Activated CD8-positive, alpha-beta memory T cell treated with anti-CD3 and anti-CD28 coated beads, Interleukin-2, amount 50 U/mL, for 1 hour (primary cell): ENCODE results near the gene CLASP1.
"Not testable (repeated sequence)": the region's sequence is repeated elsewhere in the genome, so short reads cannot be mapped to it uniquely, and the experiment has no call there.

Experiments used
- DNase-seq: peaks from one replicate; pipeline ENCODE4 v3.0.0-alpha.2; 2020; ENCODE audit errors: extremely low read depth

The CLASP1 gene

GRCh38 chr2:121475811-121476571 lies 173.3 kb downstream of the CLASP1 start:
- no peak for DNase-seq

- DNase-seq, result no peak
Observed at GRCh38 chr2:121473512-121473911, 175.8 kb downstream of the CLASP1 start.

- no peak for DNase-seq
Observed at GRCh38 chr2:121472470-121472993, 176.7 kb downstream of the CLASP1 start.

GRCh38 chr2:121471532-121472469 lies 177.5 kb downstream of the CLASP1 start:
- no peak for DNase-seq

- no peak for DNase-seq
Observed at GRCh38 chr2:121470917-121471316, 178.3 kb downstream of the CLASP1 start.

- no peak for DNase-seq
Observed at GRCh38 chr2:121469356-121469755, 179.9 kb downstream of the CLASP1 start.

- DNase-seq, result no peak
Observed at GRCh38 chr2:121468936-121469335, 180.3 kb downstream of the CLASP1 start.

- DNase-seq, result no peak
Observed at GRCh38 chr2:121459291-121459690, 190.0 kb downstream of the CLASP1 start.

- DNase-seq, result no peak
Observed at GRCh38 chr2:121456325-121456724, 192.9 kb downstream of the CLASP1 start.

GRCh38 chr2:121455446-121455845 lies 193.8 kb downstream of the CLASP1 start:
- no peak for DNase-seq

- DNase-seq, result no peak
Observed at GRCh38 chr2:121454549-121455090, 194.6 kb downstream of the CLASP1 start.

- no peak for DNase-seq
Observed at GRCh38 chr2:121451398-121451797, 197.9 kb downstream of the CLASP1 start.

GRCh38 chr2:121450301-121450700 lies 199.0 kb downstream of the CLASP1 start:
- DNase-seq, result no peak

GRCh38 chr2:121446647-121447241 lies 202.5 kb downstream of the CLASP1 start:
- no peak for DNase-seq

- no peak for DNase-seq
Observed at GRCh38 chr2:121442889-121443288, 206.4 kb downstream of the CLASP1 start.

- DNase-seq, result not testable (repeated sequence)
Observed at GRCh38 chr2:121438290-121438689, 211.0 kb downstream of the CLASP1 start.

- DNase-seq, result no peak
Observed at GRCh38 chr2:121436918-121437317, 212.3 kb downstream of the CLASP1 start.

GRCh38 chr2:121435790-121436189 lies 213.5 kb downstream of the CLASP1 start:
- DNase-seq, result no peak

GRCh38 chr2:121431214-121431613 lies 218.0 kb downstream of the CLASP1 start:
- DNase-seq, result no peak

- DNase-seq, result no peak
Observed at GRCh38 chr2:121429927-121430520, 219.2 kb downstream of the CLASP1 start.

- no peak for DNase-seq
Observed at GRCh38 chr2:121429119-121429903, 220.0 kb downstream of the CLASP1 start.
